Nucleus accumbens (tissue), 56 donors: ENCODE measurements around the gene ZIM2.
"Not testable (repeated sequence)": the region's sequence is repeated elsewhere in the genome, so short reads cannot be mapped to it uniquely, and the experiment has no call there.

Source experiments
- DNase-seq, 56 donors: peaks; one replicate each; lab custom pipeline; 2025; lab: John Stamatoyannopoulos, UW

The ZIM2 gene

DNA sequence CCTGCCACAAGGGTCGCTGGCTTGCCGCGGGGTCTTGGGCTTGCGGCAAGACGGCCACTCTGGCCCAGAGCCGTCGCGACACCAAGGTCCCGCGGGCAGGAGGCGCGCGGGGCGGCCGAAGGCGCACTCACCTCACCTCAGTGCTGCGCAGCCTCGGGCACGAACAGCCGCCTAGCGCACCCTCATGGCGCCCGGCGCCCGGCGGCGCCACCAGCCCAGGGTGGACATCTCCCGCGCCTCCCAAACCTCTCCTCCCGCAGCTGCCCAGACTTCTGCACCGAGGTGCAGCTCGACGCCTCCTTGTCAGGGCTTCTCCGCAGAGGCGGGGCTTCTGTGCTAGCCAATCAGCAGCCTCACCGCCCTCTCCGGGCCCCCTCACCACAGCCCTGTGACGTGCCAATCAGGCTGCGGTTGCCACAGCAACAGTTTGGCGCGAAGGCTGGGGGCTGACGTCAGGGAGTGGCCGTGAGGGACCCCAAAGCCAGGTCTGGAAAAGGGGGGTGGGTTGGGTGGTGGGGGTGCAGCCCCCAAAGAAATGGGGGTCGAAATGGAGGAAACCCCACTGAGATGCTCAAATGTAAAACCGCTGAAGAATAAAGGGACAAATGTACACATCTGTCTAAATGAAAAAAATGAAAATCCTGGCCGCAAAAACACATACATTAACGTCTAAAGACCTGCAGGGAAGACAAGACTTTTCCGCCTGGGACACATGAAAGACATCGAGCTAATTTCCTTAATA is at the start of gene ZIM2, which contains the start of gene PEG3:
ZIM2 (minus strand) TSS at position 276 of the 742 bp plus-strand sequence. CDS start 16,449 bp downstream, outside the sequence.
PEG3 (minus strand) TSS at position 276 of the 742 bp plus-strand sequence. CDS start 16,071 bp downstream, outside the sequence.
- peak in 55 of 56 donors; percentile 9 to 93 (median 78) for DNase-seq

DNA sequence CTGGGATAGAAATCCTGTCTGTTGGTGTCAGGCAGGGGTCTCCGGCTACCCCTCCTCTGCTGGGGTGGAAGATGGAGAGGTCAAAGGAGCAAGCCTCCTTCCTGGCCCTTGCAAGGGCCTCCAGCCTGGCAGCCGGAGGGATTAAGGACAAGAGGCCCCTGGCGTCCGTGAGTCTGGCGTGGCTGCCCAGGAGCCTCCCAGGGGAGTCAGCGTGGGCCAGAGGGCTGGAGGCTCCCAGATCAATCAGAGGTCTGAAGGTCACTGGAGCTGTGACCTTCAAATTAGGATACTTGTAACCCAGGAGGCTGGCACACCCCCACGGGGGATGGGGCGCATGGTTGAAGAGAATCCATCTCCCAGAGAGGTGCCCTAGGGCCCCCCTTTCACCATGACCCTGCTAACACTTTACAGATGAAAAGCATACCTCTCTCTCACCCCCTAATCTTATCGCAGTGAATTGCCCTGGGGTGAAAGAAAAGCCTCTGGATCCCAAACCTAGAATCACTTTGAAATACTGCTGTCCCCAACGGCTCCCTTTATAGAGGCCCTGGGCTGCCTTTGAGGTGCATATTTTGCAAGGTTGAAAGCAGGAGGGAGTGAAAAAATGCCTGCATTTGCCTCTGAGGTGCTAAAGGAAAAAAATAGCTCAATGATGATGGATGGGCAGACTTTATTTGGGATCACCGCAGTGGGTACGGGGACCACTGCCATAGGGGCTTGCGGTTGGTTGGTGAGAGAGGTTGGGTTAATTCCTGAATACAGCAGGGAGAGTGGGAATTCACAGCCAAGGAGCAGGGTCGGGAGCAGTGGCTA is 44.9 kb upstream of the ZIM2 start:
- DNase-seq = no peak

DNA sequence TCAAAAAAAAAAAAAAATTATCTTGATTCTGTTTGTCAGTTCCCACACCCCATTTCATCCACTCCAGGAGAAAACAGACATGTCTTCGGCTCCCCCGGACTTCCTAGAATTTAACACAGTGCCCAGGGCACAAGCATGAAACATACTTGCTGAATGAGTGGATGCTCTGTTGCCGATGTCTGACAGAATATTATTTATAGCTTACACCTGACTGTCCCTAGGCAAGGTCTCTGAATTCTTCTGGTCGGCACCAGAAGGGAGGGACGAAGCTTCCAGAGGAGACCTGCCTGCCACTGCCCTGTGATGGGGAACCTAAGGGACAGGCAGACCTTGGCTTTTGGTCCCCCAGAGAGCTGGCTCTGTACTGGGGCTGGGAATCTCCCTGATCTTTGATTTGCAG is 43.9 kb upstream of the ZIM2 start:
- no peak for DNase-seq

DNA sequence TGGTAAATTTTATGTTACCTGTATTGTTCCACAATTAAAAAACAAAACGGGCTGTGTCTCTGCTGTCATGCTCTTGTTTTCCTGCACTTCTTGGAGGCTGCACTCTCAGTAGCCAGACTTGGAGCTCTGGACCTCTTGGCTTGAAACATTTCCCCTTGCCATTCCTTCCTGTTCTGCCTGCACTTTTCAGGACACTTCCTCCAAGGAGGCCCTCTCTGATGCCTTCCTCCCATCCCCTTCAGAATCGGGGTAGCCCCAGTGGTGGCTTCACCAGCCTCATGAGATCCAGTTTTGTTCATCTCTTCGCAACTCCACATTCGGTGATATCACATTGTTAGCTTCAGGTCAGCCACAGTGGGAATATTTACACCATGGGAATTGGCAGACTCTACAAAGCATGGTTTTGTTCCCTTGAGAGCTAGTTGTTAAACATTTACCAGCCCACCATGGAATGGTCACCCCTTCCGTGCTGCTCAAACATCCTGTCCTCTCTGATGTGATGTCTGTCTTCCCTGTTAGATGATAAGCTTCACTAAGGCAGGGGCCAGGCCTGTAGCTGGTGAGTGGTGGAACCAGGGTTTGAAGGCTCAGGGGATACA is 40.2 kb upstream of the ZIM2 start:
- DNase-seq = no peak

DNA sequence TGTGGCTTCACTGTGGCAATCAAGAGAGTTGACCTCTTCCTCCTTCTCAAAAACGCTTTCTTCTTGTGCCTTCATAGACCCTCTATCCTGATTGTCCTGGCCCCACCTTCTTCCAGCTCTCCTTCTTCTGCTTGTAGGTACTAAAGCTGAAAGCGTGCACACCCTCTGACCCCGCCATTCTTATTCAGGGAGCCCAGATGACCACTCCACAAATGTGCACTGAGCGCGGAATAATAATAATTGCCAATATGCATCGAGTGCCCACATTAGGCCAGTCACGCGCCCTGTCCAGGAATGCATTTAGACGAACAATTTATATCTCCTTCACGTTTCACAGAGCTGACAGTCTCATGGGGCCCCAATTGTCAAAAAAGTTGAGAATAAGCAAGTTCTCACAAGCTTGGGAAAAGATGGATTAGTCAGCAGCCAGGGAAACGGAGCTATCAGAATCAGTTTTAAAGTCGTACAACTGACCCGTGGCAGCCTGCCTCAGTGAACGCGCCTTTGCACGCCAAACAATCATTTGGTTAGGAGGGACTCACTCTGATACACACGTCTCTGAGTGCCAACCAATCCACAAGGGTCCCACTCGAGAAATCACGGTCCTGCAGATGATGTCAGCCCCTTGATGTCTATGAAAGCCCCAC is 36.7 kb upstream of the ZIM2 start:
- DNase-seq = no peak

DNA sequence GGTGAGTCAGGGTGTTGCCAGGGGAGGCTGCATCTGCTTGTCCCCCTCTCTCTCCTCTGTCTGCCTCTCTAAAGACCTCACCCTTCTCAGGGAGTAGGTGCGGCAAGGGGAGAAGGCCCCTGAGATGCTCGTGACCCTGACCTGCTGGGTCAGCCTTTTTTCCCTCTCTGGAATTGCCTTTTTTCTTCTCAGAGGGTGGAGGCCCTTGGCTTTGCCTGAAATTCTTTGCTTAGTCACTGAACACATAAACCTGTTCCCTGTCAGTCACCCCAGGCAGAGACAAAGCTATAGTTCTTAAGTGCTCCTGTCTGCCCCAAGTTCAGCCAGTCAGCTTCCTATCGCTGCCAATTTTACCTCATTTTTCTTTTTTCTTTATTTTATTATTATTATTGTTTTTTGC is 35.2 kb upstream of the ZIM2 start:
- DNase-seq = no peak

DNA sequence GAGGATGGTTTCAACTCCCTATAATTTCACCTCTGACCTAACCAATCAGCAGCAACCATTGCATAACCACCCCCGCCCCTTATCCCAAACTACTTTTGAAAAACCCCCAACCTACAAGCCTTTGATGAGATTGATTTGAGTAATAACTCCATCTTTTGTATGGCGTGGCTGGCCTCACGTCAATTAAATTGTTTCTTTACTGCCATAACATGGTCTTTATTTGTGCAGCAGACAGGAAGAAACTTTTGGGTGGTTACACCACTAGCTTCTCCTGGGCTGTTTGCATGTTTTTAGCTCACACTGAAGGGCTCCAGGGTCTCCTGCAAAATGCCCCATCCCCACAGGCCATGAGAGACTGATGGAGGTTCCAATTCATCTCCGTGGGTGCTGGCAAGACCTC is 34.0 kb upstream of the ZIM2 start:
- DNase-seq = no peak

DNA sequence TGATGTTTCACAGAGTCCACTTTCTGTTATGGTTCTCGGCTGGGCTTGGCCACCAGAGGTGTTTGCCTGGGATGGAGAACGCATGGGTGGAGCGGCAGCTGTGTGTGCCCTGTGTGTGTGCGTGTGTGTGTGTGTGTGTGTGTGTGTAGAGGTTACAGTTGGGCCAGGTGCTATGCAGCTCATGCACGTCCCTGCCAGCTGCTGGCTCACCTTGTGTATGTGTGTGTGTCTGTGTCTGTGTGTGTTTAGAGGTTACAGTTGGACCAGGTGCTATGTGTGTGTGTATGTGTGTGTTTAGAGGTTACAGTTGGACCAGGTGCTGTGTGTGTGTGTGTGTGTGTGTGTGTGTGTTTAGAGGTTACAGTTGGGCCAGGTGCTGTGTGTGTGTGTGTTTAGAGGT is 33.0 kb upstream of the ZIM2 start:
- DNase-seq = no peak

DNA sequence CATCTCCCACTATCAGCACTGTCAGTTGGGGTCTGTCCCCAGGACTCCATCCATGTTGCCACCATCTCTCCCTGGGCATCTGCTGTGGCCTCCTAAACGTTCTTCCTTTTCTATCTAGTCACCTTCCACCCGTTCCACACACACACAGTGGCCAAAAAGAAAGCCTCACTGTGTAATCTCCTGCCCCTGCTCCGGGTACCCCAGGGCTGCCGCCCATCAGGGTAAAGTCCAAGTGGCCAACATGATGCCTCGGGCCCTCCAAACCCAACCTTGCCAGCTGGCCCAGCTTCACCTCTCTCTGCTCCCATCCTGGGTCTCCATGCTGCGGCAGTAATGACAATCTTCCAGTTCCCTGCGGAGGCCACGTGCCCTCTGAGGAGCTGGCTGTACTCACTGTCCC is 29.4 kb upstream of the ZIM2 start:
- no peak for DNase-seq

DNA sequence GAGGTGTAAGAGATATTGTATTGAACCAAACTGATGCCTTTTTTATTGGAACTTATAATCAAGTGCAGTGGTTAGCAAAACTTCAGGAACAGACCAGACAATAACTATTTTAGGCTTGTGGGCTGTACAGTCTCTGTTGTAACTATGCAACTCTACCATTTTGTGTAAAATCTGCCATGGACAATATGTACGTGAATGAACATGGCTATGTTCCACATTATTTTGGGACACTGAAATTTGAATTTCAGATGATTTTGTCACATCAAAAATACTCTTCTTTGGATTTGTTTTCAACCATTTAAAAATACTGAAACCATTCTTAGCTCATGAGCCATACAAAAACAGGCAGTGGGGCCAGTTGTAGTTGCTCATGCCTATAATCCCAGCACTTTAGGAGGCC is 27.9 kb upstream of the ZIM2 start:
- DNase-seq = no peak

DNA sequence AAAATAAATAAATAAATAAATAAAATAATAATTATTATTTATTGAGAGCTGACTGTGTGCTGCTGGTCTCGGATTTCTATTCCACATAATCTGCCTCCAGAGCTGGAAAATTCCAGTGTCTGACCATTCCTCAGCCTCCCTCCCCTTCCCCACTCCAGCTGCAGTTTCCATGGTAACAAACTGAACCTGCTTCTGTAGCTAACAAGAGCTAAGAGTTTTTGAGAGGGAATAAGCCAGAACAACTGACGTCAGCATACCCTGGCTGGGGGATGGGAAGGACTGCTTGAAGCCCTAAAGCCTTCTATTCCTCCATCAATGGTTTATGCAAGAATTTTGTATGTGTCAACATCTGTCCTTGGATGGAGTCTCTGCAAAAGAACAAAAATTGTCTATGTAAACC is 26.0 kb upstream of the ZIM2 start:
- DNase-seq = peak in 28 of 56 donors; percentile 3 to 72 (median 21)

DNA sequence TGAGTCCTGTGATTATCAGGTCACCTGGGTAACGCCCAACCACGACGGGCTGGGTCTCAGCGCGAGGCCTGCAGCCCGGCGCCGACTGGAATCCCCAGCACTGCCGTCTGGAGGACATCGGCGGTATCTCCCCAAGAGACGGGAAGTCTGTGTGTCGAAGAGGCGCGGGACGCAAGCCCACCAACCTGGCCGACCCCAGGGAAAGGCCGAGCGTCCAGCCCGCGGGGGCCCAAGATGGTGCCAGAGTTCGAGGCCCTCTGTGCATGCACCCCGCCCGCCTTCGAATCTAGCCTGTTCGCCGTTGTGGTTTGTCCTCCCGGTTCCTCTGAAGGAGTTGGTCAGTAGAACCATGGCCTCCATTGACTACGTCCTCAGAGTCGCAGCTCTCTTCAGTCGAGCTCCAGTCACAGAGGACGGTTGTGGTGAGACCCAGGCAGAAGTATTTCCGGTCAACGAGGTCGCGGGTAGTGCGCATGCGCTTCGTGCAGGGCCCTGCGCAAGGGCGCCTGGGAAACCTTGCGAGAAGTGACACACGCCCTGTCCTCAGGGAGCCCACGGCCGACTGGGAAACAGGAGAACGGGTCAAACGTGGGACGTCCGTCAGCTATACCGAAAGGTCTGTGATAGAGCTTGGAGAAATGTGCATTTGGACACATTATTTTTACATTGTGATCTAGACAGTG is 24.1 kb upstream of the ZIM2 start:
- DNase-seq = no peak

DNA sequence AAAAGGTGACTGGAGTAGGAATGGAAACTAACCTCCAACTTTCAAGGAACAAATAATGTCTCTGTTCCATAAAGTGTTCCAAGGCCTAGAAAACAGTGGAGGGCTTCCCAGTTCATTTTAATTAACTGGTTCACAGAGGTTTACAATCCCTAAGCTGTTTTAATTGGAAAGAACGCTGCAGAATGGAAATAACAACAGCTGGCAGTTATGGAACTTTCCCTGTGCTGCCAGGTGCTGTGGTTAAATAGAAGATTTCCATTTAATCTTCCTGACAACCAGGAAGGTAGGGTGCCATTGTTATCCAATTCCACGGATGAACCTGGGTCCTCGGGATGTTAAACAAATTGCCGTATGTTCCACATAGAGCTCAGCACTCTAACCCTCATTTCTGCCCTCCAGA is 22.2 kb upstream of the ZIM2 start:
- DNase-seq = no peak

DNA sequence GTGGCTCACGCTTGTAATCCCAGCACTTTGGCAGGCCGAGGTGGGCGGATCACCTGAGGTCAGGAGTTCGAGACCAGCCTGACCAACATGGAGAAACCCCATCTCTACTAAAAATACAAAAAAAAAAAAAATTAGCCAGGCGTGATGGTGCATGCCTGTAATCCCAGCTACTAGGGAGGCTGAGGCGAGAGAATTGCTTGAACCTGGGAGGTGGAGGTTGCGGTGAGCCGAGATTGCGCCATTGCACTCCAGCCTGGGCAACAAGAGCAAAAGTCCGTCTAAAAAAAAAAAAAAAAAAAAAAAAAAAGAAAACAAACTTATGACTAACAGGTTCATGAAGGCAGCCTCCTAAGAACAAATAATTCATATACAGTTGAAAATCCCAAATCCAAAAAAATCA is 19.9 kb upstream of the ZIM2 start:
- DNase-seq = not testable (repeated sequence)

DNA sequence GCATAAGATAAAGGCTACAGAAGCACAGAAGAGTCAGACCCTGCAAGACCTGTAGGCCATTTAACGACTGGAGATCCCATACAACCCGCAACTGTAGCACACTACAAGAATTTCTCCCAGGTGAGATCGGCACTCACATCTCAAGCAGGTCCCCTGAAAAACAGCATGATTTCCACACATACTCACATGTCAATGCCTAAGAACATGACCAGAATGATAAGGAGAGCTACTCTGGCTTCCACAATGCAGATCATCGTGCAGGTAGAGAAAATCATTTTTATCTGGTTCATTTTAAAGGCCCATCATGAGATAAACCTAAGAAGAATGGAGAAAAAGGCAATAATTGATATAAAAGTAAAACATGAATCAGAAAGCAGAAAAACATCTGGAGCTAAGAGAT is 17.5 kb upstream of the ZIM2 start:
- DNase-seq = no peak

DNA sequence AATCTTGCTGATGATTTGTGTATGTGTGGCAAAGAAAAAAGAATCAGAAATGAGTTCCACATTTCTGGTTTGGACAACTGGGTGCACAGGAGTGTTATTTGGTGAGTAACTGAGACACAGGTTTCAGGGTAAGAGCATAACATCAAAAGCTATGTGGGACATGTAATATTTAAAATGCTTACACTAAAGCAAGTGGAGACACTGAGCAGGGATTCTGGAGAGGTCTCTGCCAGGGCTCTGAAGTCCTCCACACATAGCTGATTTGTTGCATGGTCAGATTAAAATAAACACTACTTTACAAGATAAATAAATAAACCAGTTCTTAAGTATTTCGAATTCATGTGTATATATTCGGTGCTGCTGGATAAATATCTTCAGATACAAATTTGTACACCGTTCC is 16.3 kb upstream of the ZIM2 start:
- no peak for DNase-seq

DNA sequence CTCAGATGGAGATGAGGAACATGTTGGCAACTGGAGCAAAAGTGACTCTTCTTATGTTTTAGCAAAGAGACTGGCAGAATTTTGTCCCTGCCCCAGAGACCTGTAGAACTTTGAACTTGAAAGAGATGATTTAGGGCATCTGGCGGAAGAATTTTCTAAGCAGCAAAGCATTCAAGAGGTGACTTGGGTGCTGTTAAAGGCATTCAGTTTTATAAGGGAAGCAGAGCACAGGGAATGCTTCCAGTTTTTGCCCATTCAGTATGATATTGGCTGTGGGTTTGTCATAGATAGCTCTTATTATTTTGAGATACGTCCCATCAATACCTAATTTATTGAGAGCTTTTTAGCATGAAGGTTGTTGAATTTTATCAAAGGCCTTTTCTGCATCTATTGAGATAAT is 11.8 kb upstream of the ZIM2 start:
- not testable (repeated sequence) for DNase-seq

DNA sequence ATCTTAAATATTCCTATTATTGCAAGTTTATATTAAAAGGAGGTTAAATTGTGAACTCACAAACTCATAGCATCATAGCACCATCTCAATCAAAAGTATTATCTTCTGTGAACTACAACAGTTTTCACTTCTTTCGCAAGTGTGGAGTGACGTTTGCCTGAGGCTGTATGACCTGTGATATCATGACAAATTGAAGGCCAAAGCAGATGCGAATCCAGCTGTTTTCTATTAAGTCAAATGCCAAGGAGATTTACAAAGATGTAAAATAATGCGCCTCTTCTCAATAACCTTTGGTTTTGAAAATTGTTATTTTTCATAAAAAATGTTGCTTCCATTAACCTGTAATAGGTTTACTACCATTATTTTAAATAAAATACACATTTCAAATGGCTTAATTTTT is 7.6 kb upstream of the ZIM2 start:
- DNase-seq = no peak

DNA sequence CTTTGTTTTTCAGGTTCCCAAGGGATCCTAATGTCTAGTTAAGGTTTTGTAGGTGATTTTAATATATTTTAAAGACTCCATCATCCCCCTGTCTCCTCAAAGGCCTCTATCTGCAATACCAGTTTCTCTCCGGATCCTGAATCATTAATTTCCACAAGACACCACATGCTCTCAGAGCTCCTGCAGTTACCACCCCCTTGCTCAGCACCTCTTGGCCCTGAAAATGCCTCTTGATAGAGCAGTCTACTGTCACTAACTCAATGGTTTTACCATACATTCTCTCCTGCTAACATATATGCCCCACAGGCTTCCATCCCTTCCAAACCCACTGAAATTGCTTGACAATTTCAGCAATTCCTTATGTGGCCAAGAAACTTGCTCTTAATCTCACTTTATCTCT is 1.9 kb upstream of the ZIM2 start:
- DNase-seq = no peak

DNA sequence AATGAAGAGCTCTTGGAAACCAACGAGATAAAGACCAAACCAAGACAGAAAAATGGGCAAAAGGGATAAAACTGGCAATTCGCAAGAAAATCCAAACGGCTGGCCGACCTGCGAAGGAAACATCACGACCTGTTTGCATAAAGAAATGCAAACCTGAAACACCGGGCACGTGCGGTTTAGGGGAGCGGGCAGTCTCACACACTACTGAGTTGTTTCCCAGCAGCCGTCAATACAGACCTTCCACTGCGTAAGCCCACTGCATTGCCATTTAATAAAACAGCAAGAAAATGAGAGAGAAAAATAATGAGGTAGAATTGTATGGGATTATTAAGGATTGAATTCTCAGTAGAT is 642 bp upstream of the ZIM2 start:
- DNase-seq = no peak
